DLD1 (cell line): Measurements from ENCODE around the gene SLC37A1.

ENCODE experiments used
- in situ Hi-C: cut with HindIII; loops from 2 replicates; pipeline ENCODE4 v1.10.0; 2017; ENCODE audit warnings: low sequenced_read_pairs

Gene SLC37A1

GRCh38 chr21:42558846-42559245 lies 45.2 kb downstream of the SLC37A1 start:
- in situ Hi-C loops, result no loop called here

DNA sequence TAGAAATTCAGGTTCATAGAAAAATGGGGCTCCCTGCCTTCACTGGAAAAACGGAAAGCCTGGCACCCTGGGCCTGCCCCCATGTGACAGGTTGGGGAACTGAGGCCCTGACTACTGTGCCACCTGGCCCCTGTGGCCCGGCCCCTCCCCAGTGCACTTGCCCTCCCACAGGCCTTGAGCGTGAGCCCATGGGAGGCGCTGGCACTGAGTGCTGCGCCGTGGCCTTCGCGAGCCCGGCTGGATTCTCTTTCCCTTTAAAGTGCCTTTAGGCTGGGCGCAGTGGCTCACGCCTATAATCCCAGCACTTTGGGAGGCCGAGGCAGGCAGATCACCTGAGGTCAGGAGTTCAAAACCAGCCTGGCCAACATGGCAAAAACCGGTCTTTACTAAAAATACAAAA lies 45.7 kb downstream of the SLC37A1 start:
- in situ Hi-C loops, result no loop called here

DNA sequence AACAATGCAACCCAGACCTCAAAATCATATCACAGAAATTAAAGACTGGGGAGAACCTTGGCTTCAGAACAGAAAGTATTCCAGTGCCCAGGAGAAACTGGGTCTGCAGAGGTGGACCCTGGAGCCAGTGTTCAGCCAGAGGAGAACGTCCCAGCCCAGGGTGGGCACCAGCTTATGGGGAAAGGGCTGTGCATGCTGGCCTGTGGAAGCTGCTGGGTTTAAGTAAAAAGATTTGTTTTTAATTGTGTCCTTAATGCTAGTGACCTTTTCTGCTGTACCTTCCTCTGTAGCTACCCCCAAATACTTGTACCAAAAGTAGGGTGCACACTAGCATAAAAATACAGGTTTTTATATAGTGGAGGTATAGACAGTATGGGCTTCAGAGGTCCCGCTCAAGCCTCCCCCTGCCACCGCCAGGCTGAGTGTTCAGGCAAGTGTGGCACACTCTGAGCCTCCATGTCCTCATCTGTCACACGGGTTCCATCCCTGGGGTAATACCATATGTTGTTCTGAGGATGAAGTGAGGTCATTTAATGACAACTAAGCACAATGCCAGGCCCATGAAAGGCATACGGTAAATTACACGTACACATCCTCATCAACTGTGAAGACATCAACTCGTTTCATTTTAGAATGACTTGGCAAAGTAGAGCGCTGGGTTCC lies 47.0 kb downstream of the SLC37A1 start:
- in situ Hi-C loops, result no loop called here

- in situ Hi-C loops, result no loop called here
Measured at GRCh38 chr21:42561762-42562650, 48.4 kb downstream of the SLC37A1 start.

- in situ Hi-C loops, result no loop called here
Measured at GRCh38 chr21:42562816-42563215, 49.2 kb downstream of the SLC37A1 start.

- in situ Hi-C loops, result no loop called here
Measured at GRCh38 chr21:42563261-42563660, 49.6 kb downstream of the SLC37A1 start.

DNA sequence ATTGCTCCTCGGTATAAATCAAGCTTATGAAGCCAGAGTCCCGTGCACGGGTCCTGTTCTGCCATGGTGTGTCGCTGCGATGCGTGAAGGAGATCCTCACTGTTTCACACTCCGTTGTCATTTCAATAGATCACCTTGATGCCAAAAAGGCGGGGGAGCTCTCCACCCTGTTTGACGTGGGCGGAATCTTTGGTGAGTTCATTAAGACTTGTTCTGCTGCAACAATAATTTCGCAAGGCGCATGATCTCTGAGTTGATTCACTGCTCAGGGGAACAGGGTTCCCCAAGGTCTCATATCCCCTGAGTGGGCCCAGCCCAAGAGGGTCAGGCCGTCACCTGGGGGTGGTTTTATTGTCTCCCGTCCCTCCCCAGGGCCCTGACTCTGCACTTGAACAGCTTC lies 50.0 kb downstream of the SLC37A1 start:
- in situ Hi-C loops, result no loop called here

DNA sequence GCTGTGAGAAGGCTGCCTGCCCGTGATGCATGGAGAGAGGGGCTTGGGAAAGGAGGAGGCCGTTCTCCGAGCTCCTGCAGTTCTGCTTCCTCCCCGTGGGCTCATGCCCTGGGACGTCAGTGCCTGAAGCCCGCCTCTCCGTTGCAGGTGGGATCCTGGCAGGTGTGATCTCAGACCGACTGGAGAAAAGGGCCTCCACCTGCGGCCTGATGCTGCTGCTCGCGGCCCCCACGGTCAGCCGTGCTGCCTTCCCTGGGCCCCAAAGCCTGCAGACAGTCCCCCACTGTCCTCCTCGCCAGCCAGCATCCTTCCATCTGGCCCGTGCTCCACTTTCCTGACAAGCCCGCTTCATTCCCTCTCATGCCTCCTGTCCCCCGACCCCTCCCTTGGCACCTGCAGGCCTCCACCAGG lies 50.9 kb downstream of the SLC37A1 start:
- in situ Hi-C loops, result no loop called here

GRCh38 chr21:42565206-42565810 lies 51.7 kb downstream of the SLC37A1 start:
- in situ Hi-C loops, result no loop called here

DNA sequence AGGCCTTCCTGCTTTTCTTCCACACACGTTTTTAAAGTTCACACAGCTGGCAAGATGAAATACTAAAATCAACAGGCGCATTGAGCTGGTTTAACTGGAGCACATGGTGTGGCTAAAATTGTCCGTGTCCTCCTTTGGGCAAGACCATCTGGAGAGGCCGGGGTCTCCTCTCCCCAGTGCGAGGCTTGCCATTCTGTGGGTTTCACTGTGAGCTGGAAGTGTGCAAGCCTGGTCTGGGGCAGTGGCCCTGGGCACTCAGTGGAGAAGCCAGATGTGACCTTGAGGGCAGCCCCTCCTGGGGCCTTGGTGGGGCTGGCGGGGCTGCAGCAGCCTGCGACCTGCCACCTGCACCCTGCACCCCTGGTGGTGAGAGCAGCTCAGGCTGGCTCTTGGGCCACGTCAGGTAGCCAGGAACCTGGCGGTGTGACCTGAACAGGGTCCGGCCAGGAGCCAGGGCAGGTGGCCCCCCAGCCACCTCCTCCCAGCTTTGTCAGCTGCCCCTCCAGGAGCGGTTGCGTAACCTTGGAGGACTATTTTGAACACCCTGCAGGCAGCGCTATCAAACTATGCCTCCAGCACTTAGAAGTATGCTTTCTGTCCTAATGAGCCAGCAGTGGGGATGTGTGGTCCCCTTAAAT lies 52.4 kb downstream of the SLC37A1 start:
- in situ Hi-C loops, result no loop called here

GRCh38 chr21:42566524-42567213 lies 53.0 kb downstream of the SLC37A1 start:
- in situ Hi-C loops, result no loop called here

DNA sequence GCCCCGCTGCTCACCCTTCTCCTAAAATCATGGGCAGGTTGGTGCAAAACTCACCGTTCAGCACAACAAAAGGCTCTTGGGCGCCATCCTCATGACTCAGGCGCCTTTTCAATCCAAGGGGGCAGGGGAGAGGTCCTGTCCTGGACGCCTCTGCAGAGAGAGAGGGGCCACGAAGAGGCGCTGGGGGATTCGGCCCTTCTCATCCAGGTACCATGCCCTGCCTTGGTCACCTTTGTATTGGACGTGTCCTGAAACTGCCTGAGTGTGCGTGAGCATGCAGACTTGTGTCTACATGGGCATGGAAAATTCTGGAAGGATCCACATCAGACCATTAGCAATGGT lies 53.5 kb downstream of the SLC37A1 start:
- in situ Hi-C loops, result no loop called here

- in situ Hi-C loops, result no loop called here
Measured at GRCh38 chr21:42567861-42568260, 54.2 kb downstream of the SLC37A1 start.

- in situ Hi-C loops, result no loop called here
Measured at GRCh38 chr21:42568376-42568775, 54.7 kb downstream of the SLC37A1 start.

DNA sequence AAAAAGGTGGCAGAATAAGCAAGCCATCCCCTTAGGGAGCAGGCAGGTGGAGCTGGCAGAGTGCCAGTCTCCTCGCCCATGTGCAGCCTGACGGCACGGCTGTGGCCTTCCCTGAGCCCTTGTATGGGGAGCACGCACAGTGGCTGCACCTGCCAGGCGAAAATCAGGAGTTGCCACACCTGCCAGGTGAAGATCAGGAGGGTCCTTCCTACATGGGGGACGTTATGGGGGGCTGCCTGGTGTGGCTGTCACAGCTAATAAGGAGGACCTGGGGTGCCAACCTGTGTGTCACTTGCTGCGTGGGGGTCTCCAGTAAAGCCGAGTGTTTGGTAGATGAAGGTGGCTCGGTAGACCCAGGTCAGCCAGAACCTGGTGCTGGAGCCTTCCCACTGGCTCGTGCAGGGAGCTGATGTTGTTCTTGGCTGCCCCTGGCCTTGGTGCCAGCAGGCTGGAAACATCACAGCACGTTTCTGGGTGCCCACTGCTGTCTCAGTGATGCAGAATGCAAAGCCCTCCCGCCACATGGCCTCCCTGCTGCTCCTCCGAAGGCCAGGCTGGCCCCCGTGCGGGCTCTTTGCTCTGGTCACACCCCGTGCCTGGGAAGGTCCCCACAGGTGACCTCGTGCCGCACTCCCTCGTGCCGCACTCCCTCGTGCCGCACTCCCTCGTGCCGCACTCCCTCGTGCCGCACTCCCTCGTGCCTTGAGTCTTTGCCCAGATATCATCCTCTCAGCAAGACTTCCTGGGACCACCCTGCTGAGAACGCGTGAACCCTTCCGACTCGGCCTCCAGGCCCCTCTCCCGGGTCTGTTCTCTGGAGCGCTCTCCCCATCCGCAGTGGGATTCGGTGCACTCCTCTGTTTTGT lies 55.4 kb downstream of the SLC37A1 start:
- in situ Hi-C loops, result no loop called here

GRCh38 chr21:42569732-42570301 lies 56.2 kb downstream of the SLC37A1 start:
- in situ Hi-C loops, result no loop called here

DNA sequence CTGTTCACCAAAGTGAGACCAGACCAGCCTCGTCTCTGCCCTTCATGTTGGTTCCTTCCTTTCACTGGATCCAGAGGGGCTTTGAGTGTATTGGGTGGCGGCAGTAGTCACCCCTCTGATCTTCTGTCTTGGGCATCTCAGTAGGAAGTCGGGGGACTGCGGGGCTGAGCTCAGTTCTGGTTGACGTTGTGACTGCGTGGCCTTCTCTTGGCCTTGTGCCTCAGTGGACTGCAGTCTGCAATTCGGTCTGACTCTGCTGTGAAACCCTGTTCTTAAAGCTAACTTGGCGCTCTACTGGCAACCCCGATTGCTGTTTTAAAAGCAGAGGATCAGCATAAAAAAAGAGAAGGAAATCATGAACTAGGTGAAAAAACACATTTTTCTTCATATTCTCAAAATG lies 56.7 kb downstream of the SLC37A1 start:
- in situ Hi-C loops, result no loop called here

DNA sequence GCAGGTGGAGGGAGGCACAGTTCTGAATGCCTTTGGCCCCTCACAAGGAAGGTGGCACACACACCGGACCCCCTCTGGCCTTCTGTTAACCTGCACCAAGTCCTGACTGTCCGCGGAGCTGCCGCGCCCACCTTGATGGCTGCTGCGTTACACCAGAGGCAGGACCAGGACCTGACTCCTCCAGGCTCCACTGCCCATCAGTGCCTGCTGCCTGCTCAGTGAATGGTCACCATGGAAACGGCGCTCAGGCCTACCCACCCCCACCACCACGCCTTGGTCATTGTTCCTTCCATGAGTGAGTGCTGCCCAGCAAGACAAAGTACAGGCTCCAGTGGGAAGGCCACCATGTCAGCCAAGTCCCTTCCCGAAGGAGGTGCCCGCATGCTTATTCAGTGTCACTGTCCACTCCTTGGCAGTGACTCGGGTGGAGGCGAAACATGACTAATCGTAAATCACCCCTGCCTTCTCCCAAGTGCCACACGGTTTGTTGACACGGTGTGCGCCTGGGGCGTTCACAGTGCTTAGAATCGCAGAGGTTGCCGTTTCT lies 57.3 kb downstream of the SLC37A1 start:
- in situ Hi-C loops, result no loop called here

DNA sequence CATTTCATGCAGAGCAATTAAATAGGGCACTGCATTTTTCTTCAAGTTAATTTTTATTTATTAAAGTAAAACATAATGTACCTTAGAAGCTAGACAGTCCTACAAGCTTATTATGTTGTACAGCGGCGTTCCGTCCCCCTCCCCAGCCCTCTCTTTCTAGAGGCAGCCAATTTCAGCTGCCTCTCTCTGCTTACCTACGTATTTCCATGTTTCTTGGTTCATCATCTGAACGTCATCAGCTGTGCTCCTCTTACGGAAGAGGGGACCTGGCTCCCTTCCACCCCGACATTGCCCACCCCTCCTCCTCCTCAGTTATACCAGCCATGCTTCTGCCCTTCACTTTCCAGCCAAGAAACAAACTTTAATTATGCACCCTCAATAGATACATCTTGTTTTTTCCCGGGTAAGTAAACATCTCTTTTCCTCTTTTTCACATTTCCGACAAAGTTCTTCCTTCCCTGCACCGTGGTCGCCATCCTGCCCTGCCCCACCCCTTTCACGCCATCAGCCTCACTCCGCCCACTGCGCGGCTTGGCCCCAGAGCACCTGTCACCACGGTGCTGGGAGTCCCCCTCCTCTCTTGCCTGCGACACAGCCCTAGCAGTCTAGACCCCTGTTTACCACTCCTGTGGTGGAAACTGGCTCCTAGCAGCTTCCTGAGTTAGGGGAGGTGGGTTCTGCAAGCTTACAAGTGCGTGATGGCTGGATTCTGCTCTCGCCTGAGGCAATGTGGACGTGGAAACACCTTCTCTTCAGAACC lies 57.9 kb downstream of the SLC37A1 start:
- in situ Hi-C loops, result no loop called here
